ENCODE results near the gene EPHB3.

DNA sequence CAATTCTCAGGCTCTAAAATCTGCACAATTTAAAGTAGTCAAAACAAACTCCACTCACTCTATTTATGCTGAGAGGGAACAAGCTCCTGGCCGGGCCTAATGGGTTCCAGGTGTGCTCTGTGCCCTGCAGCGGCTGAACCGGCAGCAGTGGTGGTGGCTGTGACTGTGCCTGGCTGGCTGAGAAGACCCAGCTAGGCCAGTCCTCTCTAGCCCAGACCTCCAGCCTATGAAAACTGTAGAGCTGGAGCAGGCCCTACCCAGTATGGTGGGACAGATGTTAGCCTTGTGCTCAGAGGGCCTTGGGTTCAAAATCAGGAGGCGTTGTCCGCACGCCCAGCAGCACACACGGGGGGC lies 37.0 kb downstream of the EPHB3 start:
- TF ChIP-seq, protein P1, sequence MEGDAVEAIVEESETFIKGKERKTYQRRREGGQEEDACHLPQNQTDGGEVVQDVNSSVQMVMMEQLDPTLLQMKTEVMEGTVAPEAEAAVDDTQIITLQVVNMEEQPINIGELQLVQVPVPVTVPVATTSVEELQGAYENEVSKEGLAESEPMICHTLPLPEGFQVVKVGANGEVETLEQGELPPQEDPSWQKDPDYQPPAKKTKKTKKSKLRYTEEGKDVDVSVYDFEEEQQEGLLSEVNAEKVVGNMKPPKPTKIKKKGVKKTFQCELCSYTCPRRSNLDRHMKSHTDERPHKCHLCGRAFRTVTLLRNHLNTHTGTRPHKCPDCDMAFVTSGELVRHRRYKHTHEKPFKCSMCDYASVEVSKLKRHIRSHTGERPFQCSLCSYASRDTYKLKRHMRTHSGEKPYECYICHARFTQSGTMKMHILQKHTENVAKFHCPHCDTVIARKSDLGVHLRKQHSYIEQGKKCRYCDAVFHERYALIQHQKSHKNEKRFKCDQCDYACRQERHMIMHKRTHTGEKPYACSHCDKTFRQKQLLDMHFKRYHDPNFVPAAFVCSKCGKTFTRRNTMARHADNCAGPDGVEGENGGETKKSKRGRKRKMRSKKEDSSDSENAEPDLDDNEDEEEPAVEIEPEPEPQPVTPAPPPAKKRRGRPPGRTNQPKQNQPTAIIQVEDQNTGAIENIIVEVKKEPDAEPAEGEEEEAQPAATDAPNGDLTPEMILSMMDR (IDR thresholded peaks at IDR 0.05; ENCODE audit: low read length) = no peak
- no peak for TF ChIP-seq EZH2phosphoT487 (IDR thresholded peaks at IDR 0.05; ENCODE audit: low read length)
